Activated CD4-positive, CD25-positive, alpha-beta regulatory T cell (primary cell): ENCODE results near the gene OPCML.

Source experiments
- DNase-seq, 4 experiments: peaks; one replicate each; lab custom pipeline; 2025; lab: John Stamatoyannopoulos, UW

OPCML gene

DNA sequence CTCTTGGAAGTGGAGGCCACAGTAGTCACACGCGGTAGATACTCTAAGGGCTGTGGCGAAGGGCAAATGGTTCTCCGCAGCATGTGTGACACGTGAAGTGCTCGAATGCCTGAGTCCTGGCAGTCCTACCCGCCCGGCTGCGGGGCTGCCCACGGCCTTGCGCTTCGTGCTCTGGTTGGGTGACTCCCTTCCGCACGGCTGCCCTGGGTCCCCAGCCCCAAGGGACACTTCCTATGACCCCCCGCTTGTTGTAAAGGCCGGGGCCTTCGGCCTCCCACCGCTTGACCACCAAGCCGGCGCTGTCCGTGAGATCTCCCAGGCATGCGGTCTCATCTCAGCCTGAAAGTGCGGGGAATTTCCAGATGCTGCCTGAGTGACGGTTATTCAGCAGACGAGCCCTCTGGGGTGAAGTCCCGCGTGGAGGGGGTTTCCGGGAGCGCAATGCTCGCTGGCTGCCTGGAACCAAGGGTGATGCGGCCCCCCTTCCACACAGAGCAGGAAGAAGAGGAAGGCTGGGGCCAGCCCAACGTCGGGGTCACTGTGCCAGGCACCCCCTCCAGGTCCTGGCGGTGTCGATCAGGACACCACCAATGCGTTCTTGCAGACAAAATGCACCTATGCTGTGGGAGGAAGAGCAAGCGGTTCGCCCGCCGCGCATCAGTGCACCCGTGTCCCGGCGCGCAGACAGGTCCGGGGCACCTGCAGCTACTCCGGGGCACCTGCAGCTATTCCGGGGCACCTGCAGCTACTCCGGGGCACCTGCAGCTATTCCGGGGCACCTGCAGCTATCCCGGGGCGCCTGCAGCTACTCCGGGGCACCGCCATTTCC lies 171.2 kb downstream of the OPCML start:
- DNase-seq, result no peak

DNA sequence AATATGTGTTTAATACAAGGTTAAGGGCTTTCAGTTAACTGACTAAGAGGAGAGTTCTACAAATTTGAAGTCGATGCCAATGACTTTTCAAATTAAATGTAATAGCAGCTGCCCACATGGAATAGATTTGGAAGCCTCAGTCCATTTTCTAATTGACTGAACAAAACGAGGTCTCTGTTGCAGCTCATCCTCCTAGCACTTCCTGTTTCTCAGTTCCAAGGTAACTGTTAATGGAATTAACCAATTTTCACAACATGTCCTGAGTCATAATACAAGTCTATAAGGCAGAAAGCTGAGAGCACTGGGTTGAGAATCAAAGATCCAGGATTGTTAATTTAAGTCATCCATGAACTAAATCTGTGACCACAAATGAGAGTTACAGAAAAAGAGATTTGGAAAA lies 177.2 kb downstream of the OPCML start:
- DNase-seq, result no peak

DNA sequence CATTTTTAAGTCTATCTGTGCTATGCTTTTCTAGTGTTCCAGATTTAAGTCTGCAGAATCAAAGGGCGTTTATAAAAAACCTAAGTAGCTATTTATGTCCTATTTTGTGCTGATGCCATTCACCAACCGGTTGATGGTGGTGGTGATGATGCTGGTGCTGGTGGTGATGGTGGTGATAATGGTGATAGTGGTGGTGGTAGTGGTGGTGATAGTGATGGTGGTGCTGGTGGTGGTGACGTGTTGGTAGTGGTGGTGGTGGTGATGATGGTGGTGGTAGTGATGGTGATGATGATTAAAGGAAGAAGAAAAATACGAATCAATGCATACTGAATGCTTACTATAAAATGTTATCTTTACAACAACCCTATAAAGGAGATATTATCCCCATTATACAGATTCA lies 178.2 kb downstream of the OPCML start:
- no peak for DNase-seq

DNA sequence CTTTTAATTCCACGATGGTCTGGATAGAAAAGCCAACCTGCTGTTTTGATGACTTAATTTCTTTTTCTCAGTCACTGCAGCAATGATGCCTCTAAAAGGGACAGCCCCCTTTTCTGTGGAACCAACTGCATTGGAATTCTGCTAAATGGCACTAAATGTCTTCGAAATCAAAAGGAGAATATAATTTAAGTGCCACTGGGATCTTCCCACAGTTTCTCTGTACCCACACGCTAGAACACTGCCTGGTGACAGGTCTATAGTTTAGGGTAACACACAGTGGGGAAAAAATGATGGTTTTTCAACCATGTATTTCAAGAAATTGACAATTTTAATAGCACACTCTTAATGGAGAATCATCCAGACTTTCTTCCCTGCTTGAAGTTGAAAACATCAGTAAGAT lies 182.3 kb downstream of the OPCML start:
- DNase-seq, result no peak

DNA sequence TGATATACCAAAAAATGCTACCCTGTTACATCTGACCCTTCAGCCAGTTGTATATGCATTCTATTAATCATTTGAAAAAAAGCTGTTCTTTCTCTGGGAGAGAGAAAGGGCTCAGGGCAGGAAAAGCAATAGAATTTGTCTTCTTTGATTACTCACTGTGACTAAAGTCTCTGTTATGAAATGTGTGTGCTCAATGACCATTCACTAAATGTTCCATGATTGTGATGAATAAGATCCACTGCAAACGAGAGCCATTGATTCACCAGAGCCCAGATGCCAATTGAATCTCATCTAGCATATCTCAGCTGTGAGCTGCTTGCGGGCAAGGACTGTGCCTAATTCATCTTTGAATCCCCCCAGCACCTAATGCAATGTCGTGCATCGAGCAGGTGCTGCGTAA lies 184.3 kb downstream of the OPCML start:
- DNase-seq, result no peak

DNA sequence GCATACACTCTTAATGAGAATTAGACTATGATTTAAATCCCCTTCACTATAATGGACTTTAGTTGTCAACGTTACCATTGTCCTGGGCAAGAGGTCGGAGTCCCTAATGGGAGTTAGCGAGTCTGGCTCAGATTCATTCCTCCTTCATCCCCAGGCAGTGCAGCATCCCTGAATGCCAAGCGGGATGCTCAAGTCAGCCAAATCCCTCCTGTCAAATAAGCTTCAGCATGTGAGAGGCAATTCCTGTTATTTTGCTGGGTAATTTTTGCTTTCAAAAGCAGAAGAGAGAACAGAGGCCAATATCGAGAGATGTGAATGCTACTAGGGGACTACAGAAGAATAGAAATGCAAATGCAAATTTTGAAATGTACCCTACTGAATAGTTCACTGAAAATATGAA lies 186.2 kb downstream of the OPCML start:
- DNase-seq, result no peak

DNA sequence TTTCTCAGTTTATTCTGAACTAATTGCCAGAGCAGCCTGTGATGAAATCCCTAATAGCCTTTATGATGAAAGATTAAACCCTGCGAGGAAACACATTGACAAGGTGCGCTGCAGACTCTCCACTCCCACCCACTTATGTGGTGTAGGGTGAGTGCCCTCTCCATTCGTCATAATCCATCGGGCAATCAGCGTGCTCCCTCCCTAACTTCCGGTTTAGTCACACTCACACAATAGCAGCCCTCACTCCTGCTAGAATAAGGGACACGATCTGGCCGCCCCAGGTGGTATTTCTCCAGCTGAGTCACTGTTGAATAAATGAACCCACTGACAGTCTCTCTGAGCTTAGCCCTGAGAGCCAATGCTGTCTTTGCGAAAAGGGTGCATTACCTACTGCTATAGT lies 188.3 kb downstream of the OPCML start:
- DNase-seq, result no peak

DNA sequence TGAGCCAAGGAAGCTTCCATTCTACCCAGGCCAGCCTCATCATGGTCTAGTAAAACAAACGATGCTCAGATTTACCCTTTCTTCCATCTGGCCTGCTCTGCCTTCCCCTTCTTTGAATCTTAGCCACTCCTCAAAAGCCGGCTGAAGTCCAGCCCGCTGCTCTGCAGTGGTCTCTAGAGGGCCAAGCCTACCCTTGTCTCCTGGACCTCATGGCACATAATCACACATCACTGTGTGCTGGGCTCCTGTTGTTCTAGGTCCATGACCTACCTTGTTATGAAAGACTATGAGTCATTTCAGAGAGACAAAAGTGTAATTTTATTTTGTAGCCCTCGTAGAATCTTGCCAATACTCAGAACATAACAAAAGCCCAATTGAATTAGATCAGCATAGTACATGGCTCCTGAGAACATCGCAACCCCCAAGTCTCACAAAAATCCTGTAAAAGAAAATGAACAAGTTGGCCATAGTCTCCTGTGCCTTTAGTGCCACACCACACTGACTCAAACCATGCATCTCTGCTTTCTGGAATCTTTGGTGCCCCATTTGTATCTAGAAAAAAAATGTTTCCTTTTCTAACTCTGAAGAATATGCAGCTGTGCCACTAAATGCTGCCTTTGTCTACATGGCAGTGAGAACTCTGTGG lies 192.7 kb downstream of the OPCML start:
- DNase-seq, result no peak

DNA sequence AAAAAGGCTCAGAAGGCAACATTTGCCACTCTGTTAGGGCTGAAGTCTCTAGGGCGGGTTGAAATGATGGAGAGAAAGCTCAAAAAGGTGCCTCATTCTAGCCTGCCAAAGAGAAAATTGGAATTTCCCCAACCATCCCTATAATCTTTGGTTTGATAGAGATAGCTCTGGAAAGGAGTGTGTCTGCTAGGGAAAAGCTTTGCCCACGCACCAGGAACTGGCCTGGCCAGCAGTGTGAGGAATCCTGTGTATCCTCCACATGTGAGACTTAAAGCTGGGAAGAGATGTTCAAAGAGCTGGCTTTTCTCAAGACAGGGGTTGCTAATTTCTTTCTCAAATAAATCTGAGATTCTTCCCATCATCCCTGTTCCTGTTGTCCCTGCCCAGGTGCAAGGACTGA lies 193.7 kb downstream of the OPCML start:
- DNase-seq, result no peak

DNA sequence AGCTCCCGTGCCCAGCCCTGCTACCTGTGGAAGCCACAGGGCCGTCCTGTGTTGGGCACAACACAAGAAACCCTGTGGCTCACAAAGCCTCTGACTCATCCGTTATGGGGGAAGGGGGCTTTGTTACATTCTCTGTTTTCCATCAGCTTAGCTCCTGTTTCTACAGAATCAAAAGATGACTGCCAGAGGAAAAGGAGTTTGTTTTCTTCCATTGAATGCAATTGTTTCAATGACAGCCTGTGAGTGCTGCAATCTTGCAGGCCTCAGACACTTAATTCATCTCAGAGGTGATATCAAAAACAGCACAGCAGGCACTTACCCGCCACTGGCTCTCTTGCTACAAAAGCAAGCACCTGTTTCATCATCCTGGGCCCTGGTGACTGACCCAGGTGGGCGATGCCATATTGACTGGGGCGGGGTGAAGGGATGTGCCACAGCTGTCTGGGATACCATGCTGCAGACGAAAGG lies 194.3 kb downstream of the OPCML start:
- no peak for DNase-seq

DNA sequence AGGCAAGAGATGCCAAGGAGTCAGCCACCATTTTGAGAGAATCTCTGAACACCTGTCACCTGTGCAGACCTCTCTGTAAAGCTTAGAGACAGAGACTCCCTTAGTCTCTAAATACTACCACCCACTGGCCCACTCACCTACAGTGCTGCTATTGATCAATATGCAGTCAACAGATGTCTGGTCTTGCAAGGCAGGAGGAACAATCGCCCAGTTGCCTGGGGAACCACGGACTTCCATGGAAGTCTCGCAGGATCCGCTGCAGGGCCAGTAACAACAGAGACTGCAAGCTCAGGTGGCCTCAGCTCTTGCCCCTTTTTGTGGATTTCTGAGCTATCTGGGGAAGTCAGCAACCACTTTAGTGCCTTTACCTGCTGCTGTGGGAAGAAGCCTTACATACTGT lies 195.1 kb downstream of the OPCML start:
- DNase-seq, result no peak

DNA sequence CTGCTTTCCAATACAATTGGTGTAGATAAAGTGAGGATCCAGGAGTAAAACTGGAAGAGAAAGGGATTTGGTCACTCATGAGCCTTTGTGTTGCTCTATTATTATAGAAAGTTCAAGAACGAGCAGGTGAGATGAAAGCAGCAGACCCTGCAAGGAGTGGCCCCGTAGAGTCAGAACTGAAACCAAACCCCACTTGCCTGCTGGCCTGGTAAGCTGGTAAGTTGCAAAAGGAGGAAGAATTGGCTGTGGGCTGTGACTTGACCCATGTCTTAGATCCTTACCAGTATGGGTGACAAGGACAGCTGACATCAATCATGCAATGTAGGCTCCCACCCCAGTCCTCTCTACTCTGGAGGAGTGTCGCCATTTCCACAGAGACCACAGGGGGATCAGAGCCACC lies 201.3 kb downstream of the OPCML start:
- no peak for DNase-seq

DNA sequence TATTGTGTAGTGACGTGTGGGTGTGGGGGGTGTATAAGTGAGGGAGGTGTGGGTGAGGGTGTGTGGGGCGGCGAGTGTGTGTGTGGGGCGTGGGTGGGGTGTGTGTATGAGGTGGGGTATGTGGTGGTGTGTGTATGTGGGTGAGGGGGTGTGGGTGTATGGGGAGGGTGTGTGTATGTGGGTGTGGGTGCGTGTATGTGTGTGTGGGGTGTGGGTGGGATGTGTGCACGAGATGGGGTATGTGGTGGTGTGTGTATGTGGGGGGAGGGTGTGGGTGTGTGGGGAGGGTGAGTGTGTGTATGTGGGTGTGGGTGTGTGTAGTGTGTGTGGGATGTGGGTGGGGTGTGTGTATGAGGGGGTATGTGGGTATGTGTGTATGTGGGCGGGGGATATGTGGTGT lies 205.5 kb downstream of the OPCML start:
- no peak for DNase-seq

DNA sequence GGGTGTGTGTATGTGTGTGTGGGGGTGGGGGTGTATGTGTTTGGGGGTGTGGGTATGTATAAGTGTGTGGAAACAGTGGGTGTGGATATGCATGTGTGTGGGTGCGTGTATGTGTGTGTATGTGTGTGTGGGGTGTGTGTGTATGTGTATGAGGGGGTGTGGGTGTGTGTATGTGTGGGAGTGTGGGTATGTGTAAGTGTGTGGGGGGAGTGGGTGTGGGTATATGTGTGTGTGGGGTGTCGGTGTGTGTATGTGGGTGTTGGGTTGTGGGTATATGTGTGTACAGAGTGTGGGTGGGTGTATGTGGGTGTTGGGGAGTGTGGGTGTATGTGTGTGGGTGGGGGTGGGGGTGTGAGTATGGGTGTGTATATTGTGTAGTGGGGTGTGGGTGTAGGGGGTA lies 206.0 kb downstream of the OPCML start:
- no peak for DNase-seq

DNA sequence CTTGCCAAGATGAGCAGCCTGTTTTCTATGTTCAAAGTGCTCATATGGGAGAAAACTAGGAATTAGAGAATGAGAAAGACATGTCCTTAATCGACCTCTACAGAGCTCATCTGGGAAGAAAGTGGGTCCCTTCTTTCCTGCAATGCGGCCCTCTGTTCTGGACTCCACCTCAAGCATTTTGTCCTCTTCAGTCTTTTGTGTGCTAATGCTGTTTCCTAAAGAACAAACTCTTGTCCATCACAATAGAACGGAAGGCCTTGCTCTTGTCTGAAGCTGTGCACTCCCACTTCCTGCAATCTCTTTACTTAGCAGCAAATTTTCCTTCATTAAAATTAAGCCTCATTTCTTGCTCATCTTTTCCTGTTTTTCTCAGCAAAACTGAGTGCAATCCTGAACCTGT lies 206.6 kb downstream of the OPCML start:
- no peak for DNase-seq

DNA sequence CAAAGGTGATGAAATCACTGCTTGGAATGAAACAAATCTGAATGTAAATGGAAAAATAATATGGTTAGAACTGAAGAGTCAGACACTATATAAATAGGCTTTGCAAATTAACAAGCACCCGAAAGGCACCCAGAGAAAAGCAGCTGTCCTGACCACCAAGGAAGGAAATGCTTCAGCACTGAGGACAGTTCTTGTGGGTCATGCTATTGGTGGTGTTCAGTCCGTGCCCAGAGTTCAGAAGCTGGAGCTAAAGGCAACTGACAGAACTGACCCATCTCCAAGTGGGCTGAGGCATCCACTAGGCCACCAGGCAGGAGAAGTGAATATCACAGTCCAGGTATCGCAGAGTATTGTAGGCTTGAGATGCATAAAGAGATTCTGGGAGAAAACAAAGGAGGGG lies 208.9 kb downstream of the OPCML start:
- no peak for DNase-seq

DNA sequence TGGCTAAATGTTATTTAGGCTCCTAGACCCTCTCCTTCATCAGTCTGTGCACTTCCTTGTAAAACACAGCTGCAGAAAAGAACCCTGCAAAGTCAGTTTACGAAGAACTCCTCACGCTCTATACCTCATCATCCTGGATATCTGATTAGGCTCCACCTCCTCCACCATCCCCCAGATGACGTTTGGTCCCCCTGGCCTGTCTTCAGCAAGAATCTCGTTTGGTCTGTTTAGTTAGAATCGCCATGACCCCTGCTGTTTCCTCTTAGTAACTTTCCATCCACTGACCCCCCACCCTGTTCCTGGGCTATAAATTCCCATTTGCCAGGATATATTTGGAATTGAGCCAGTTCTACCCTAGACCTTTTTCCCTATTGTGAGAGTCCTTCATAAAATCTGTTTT lies 214.1 kb downstream of the OPCML start:
- no peak for DNase-seq

DNA sequence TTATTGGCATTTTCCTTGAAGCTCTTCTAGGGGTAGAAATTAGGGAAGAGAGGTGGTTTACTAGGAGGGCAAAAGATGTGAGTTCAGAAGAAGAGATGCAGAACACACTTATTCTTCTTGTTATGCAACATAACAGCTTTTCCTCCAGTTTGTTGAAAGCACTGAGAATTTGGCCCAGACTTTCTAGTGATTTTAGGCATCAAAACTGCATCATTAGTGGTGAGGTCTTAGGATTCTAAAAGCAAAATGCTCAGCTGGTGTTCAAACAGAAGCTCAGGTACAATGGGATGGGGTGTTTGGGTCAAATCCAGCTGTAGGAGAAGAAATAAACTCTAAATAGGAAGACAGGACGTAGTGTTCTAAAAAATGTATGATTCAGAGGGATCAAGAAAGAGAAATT lies 221.1 kb downstream of the OPCML start:
- no peak for DNase-seq

DNA sequence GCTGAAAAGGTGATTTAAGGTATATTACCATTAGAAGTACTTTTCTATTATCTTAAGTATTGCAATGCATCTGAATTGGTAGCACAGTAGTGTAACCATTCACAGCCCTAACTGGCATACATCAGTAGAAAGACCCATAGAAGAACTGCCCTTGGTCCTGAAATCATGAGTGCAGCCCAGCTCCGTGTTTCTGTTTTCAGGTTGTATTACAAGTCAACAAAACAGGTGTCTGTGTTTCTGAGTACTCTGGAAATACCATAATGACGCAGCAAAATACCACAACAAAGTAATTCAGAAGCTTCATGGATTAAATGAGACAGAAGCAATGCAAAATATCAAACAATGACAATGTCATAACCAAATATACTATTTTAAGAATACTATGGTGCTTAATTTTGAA lies 226.3 kb downstream of the OPCML start:
- DNase-seq, result no peak

DNA sequence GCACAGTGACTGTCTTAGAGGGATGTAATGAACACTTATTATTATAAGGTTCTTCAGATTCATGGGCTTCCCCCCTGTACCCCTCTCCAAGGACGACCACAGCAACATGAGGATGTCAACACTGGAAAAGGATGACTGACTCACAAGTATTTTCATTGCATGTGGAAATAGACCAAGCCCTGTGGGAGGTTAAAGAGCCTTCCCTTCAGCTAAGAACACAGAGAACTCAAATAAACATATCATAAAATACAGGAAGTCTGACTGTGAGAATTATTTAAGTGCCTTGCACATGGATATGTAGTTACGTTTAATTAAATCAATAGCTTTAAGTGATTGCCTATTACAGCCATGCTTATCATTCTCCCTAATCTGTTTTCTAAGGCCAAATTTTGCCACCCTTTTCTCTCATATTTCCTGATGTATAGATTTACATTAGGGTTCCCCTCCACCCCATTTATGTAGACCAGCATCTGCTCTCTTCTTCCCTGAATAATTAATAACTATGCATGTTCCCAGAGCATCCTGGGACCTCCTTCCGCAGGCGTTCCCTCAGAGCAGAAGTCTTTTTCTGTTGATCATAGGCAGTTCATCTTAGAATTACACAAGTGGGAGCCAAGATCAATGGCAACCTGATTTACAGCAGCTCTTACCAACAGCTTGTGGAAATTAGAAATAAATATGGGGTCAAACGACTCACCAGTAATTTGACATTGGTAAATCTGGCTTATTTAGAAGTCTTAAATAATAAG lies 226.9 kb downstream of the OPCML start:
- DNase-seq, result no peak

DNA sequence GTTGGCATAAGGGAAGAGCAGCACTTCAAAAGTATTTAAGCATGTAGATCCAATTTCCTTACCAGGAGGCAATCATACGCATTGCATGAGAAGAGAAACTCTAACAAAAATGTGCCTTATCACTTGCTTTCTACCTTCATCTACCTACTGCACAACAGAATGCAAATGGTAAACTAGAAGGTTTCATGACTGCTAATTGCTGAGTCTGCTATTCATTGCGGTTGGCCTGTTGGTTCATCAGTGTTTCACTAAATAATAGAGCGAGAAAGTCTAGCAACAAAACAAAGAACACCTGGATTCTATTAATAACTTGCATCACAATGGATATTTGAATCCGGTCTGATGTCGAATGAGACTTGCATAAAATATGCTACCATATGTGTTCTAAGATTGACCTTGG lies 229.0 kb downstream of the OPCML start:
- DNase-seq, result no peak

DNA sequence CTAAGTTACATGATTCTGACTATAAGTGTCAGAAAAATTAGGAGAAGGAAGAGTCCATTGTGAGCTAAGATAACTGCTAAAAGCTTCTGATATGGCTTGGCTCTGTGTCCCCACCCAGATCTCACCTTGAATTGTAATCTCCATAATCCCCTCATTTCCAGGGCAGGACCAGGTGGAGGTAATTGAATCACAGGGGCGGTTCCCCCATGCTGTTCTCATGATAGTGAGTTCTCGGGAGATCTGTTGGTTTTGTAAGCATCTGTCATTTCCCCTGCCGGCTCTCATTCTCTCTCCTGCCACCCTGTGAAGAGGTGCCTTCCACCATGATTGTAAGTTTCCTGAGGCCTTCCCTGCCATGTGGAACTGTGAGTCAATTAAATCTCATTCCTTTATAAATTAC lies 230.2 kb downstream of the OPCML start:
- no peak for DNase-seq

DNA sequence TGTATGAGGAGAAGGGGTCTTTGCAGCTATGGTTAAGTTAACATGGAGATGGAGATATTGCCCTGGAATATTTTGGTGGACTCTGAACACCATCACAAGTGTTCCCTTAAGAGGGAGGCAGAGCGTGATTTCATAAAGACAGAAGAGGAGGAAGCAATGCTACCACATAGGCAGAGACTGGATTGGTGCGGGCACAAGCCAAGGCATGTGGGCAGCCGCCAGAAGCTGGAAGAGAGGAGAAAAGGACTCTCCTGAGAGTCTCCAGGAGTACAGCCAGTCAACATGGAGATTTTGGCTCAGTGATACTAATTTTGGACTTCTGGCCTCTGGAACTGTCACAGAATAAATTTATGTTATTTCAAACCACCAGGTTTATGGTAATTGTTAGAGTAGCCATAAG lies 231.6 kb downstream of the OPCML start:
- no peak for DNase-seq
